ENCODE measurements around the gene EIF4ENIF1.

The EIF4ENIF1 gene

GRCh38 chr22:31442768-31443489 lies 46.7 kb downstream of the EIF4ENIF1 start:
- H3K4me3 ChIP-seq (ENCODE audit: low read depth, low read length) = no peak overlapping the region
- no peak for TF ChIP-seq CTCF (IDR thresholded peaks at IDR 0.05; ENCODE audit: low read depth, low read length, missing control alignments)
- DNase-seq (ENCODE audit: low read depth) = no peak

- no peak for TF ChIP-seq CTCF (IDR thresholded peaks at IDR 0.05; ENCODE audit: low read depth, low read length, missing control alignments)
- no peak overlapping the region for H3K4me3 ChIP-seq (ENCODE audit: low read depth, low read length)
- DNase-seq (ENCODE audit: low read depth) = no peak
Observed at GRCh38 chr22:31441652-31442051, 48.0 kb downstream of the EIF4ENIF1 start.

- H3K4me3 ChIP-seq (ENCODE audit: low read depth, low read length) = no peak overlapping the region
- DNase-seq (ENCODE audit: low read depth) = no peak
- no peak for TF ChIP-seq CTCF (IDR thresholded peaks at IDR 0.05; ENCODE audit: low read depth, low read length, missing control alignments)
Observed at GRCh38 chr22:31440681-31441080, 49.0 kb downstream of the EIF4ENIF1 start.

- TF ChIP-seq CTCF (IDR thresholded peaks at IDR 0.05; ENCODE audit: low read depth, low read length, missing control alignments) = no peak
- DNase-seq (ENCODE audit: low read depth) = no peak
- H3K4me3 ChIP-seq (ENCODE audit: low read depth, low read length) = no peak overlapping the region
Observed at GRCh38 chr22:31439808-31440207, 49.8 kb downstream of the EIF4ENIF1 start.

GRCh38 chr22:31436132-31436531 lies 53.5 kb downstream of the EIF4ENIF1 start:
- no peak for TF ChIP-seq CTCF (IDR thresholded peaks at IDR 0.05; ENCODE audit: low read depth, low read length, missing control alignments)
- H3K4me3 ChIP-seq (ENCODE audit: low read depth, low read length) = no peak overlapping the region
- no peak for DNase-seq (ENCODE audit: low read depth)

GRCh38 chr22:31431950-31432349 lies 57.7 kb downstream of the EIF4ENIF1 start:
- no peak overlapping the region for H3K4me3 ChIP-seq (ENCODE audit: low read depth, low read length)
- TF ChIP-seq CTCF (IDR thresholded peaks at IDR 0.05; ENCODE audit: low read depth, low read length, missing control alignments) = no peak
- DNase-seq (ENCODE audit: low read depth) = no peak
